Natural killer cell (primary cell): ENCODE results near the gene TRHDE. TPM values are rescaled to one million over a fixed set of nuclear protein-coding genes. Genes with fewer than 3 reads are reported as not detected.

Source experiments
- ATAC-seq, 3 donors: fragments of 150-1000 bp in 2 of 3; fragments of 200-7000 bp in 1 of 3; cut with Tn5 transposase; 1 replicate in 1 of 3; 2 replicates in 2 of 3; pipeline ENCODE4 v1.10.0; 2021; ENCODE audit warnings: mild to moderate bottlenecking in 2 of 3, moderate library complexity in 2 of 3
- DNase-seq, 2 donors: peaks; one replicate each; pipeline versions ENCODE4 v3.0.0 to v3.0.0-alpha.2; 2013 to 2021; ENCODE audit warnings: mixed read lengths in 1 of 2
- H3K27ac ChIP-seq: one replicate; pipeline ENCODE4 v1.5.1; 2013; ENCODE audit warnings: mild to moderate bottlenecking, low read length
- H3K27me3 ChIP-seq: one replicate; pipeline ENCODE4 v1.6.1; 2013; ENCODE audit warnings: low read length; ENCODE audit not compliant: control insufficient read depth, insufficient read depth
- H3K36me3 ChIP-seq: one replicate; pipeline ENCODE4 v1.6.1; 2013; ENCODE audit warnings: low read length; ENCODE audit not compliant: control insufficient read depth, insufficient read depth
- H3K4me1 ChIP-seq: one replicate; pipeline ENCODE4 v1.6.1; 2013; ENCODE audit warnings: low read length; ENCODE audit not compliant: control insufficient read depth, insufficient read depth
- H3K4me3 ChIP-seq: one replicate; pipeline ENCODE4 v1.5.1; 2013; ENCODE audit warnings: low read length
- H3K9me3 ChIP-seq: one replicate; pipeline ENCODE4 v1.6.1; 2013; ENCODE audit warnings: low read length; ENCODE audit not compliant: control insufficient read depth, insufficient read depth
- H3K27ac Mint-ChIP-seq, 2 donors: one replicate each; pipeline ENCODE4 v1.8.0; 2022; ENCODE audit warnings: mild to moderate bottlenecking in 2 of 2, mixed read lengths in 2 of 2, moderate library complexity in 1 of 2
- H3K27me3 Mint-ChIP-seq, 2 donors: one replicate each; pipeline ENCODE4 v1.8.0; 2022; ENCODE audit warnings: low read depth in 2 of 2, mixed read lengths in 2 of 2
- H3K36me3 Mint-ChIP-seq: one replicate; pipeline ENCODE4 v1.8.0; 2022; ENCODE audit warnings: mixed read lengths
- H3K4me1 Mint-ChIP-seq, 2 donors: one replicate each; pipeline ENCODE4 v1.8.0; 2022; ENCODE audit warnings: mixed read lengths in 2 of 2
- H3K4me3 Mint-ChIP-seq: one replicate; pipeline ENCODE4 v1.8.0; 2022; ENCODE audit warnings: mild to moderate bottlenecking, moderate library complexity, mixed read lengths
- H3K9me3 Mint-ChIP-seq, 2 donors: one replicate each; pipeline ENCODE4 v1.8.0; 2022; ENCODE audit warnings: mixed read lengths in 2 of 2
- WGBS: methylation state at CpG from one replicate; pipeline ENCODE4 v1.1.7; 2013; ENCODE audit warnings: missing lambda C conversion rate; ENCODE audit not compliant: insufficient coverage; 5-methylcytosine and 5-hydroxymethylcytosine counted together
- intact Hi-C: fragments of 100-400 bp; cut with micrococcal nuclease; formaldehyde crosslinking; loops from one replicate; pipeline ENCODE4 v1.14.2; 2022
- total RNA-seq, 4 donors: library from RNA; stranded (reverse); fragments of 120-200 nt in 1 of 4; gene quantifications; one replicate each; pipeline versions ENCODE4 v1.2.3 to v1.2.4, GENCODE V29; 2013 to 2022
- TF ChIP-seq, protein P1 (sequence below): fragments of 200-600 bp; IDR thresholded peaks from one replicate; pipeline ENCODE4 v1.8.0; 2022; ENCODE audit warnings: antibody characterized with exemption

TRHDE gene
- total RNA-seq, 3 donors from 2014 or later (not counting 1 experiment from before 2014, with no cell fraction given): 0.33 TPM; not detected in 2

DNA sequence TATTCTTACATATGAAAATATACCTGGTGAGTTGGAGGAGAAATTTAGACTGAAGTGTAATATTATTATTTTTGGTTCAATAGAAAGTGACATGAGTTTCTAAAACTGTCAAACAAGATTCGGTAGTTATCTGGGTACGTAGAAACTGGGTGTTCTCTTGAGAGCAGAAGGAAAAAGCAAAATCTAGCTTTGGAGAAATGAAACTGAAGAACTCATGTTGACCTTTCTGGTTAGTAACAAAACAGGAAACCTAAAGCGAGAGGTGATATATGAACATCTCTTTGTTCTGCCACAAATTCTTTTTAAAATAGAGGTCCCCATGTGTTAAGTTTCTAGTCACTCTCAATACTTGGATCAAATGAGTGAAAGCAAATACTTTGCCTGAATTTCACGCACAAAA lies 401.7 kb downstream of the TRHDE start:
- Histone ChIP-seq H3K4me3 (no peak overlapping the region), H3K27me3 (no peaks in the 10 kb centered on the region), H3K36me3 (no peaks in the 10 kb centered on the region), H3K27ac (no peak overlapping the region), H3K4me1 (peaks cover 4% of the 10 kb centered on the region), H3K9me3 (no peaks in the 10 kb centered on the region)
- ATAC-seq: peak in 1 of 3 donors; percentile 26
- Mint-ChIP-seq H3K36me3 (no peaks in the 10 kb centered on the region), H3K4me3 (peak overlapping the region; percentile 7), H3K4me1 (peaks cover 7 to 18% of the 10 kb centered on the region in 2 donors), H3K27ac (peak overlapping the region in 1 of 2 donors; percentile 3), H3K9me3 (peaks cover 2 to 5% of the 10 kb centered on the region in 2 donors), H3K27me3 (no peaks in the 10 kb centered on the region)
- TF ChIP-seq, protein P1, sequence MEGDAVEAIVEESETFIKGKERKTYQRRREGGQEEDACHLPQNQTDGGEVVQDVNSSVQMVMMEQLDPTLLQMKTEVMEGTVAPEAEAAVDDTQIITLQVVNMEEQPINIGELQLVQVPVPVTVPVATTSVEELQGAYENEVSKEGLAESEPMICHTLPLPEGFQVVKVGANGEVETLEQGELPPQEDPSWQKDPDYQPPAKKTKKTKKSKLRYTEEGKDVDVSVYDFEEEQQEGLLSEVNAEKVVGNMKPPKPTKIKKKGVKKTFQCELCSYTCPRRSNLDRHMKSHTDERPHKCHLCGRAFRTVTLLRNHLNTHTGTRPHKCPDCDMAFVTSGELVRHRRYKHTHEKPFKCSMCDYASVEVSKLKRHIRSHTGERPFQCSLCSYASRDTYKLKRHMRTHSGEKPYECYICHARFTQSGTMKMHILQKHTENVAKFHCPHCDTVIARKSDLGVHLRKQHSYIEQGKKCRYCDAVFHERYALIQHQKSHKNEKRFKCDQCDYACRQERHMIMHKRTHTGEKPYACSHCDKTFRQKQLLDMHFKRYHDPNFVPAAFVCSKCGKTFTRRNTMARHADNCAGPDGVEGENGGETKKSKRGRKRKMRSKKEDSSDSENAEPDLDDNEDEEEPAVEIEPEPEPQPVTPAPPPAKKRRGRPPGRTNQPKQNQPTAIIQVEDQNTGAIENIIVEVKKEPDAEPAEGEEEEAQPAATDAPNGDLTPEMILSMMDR: no peak
- no peak for DNase-seq
- intact Hi-C loops: no loop called here
- WGBS: 20% methylated on average over 4 of the region's 4 CpGs

- no CpG with 5 or more reads among the region's 1 CpG for WGBS
- Mint-ChIP-seq H3K9me3 (peaks cover 7 to 9% of the 10 kb centered on the region in 2 donors), H3K36me3 (peaks cover under 1% of the 10 kb centered on the region), H3K27me3 (no peaks in the 10 kb centered on the region), H3K4me1 (peaks cover 7 to 18% of the 10 kb centered on the region in 2 donors), H3K4me3 (no peak overlapping the region), H3K27ac (no peak overlapping the region)
- Histone ChIP-seq H3K36me3 (no peaks in the 10 kb centered on the region), H3K27ac (no peak overlapping the region), H3K4me3 (no peak overlapping the region), H3K4me1 (peaks cover 4% of the 10 kb centered on the region), H3K9me3 (no peaks in the 10 kb centered on the region), H3K27me3 (no peaks in the 10 kb centered on the region)
- ATAC-seq: no peak
- TF ChIP-seq, protein P1: no peak
- intact Hi-C loops: no loop called here
- no peak for DNase-seq
These were observed 404.4 kb downstream of the TRHDE start for GRCh38 chr12:72676556-72676955.

- Histone ChIP-seq H3K27me3 (no peaks in the 10 kb centered on the region), H3K36me3 (no peaks in the 10 kb centered on the region), H3K4me3 (no peak overlapping the region), H3K9me3 (no peaks in the 10 kb centered on the region), H3K4me1 (peaks cover 4% of the 10 kb centered on the region), H3K27ac (no peak overlapping the region)
- no peak overlapping the region for H3K27ac Mint-ChIP-seq
- no peak overlapping the region for H3K4me3 Mint-ChIP-seq
- ATAC-seq (no peak), DNase-seq (no peak)
- H3K27me3 Mint-ChIP-seq: no peaks in the 10 kb centered on the region
- TF ChIP-seq, protein P1: no peak
- H3K36me3 Mint-ChIP-seq: peaks cover 6% of the 10 kb centered on the region
- intact Hi-C loops: no loop called here
- H3K9me3 Mint-ChIP-seq: peaks cover 11 to 14% of the 10 kb centered on the region in 2 donors
- peaks cover 7 to 18% of the 10 kb centered on the region in 2 donors for H3K4me1 Mint-ChIP-seq
These were observed 405.0 kb downstream of the TRHDE start for GRCh38 chr12:72677139-72677538.

- H3K27ac ChIP-seq: no peak overlapping the region
- Mint-ChIP-seq H3K9me3 (peaks cover 12 to 14% of the 10 kb centered on the region in 2 donors), H3K27me3 (no peaks in the 10 kb centered on the region), H3K4me3 (peak overlapping the region; percentile 43), H3K4me1 (peaks cover 7 to 18% of the 10 kb centered on the region in 2 donors), H3K36me3 (peaks cover 10% of the 10 kb centered on the region), H3K27ac (peak overlapping the region in 1 of 2 donors; percentile 6)
- ATAC-seq (peak in 1 of 3 donors; percentile 40), DNase-seq (no peak)
- WGBS: 23% methylated on average over 1 of the region's 2 CpGs
- intact Hi-C loops: no loop called here
- H3K36me3 ChIP-seq: no peaks in the 10 kb centered on the region
- no peaks in the 10 kb centered on the region for H3K27me3 ChIP-seq
- H3K4me1 ChIP-seq: peaks cover 4% of the 10 kb centered on the region
- H3K4me3 ChIP-seq: no peak overlapping the region
- H3K9me3 ChIP-seq: no peaks in the 10 kb centered on the region
- TF ChIP-seq, protein P1: no peak
These were observed 405.7 kb downstream of the TRHDE start for GRCh38 chr12:72677846-72678245.
